ENCODE data around the gene TMEM240.
"Not testable (repeated sequence)": the region's sequence is repeated elsewhere in the genome, so short reads cannot be mapped to it uniquely, and the experiment has no call there.

TMEM240 gene

GRCh38 chr1:1490633-1491230 lies 49.7 kb downstream of the TMEM240 start:
- no peak for DNase-seq

GRCh38 chr1:1489861-1490260 lies 50.6 kb downstream of the TMEM240 start:
- DNase-seq: no peak

- no peak for DNase-seq
Observed at GRCh38 chr1:1489231-1489630, 51.2 kb downstream of the TMEM240 start.

- DNase-seq: no peak
Observed at GRCh38 chr1:1487701-1488100, 52.7 kb downstream of the TMEM240 start.

GRCh38 chr1:1485755-1486317 lies 54.6 kb downstream of the TMEM240 start:
- DNase-seq: not testable (repeated sequence)

GRCh38 chr1:1484976-1485750 lies 55.3 kb downstream of the TMEM240 start:
- not testable (repeated sequence) for DNase-seq
